Keratinocyte (primary cell): ENCODE results near the gene MAP3K6. TPM values are rescaled to one million over a fixed set of nuclear protein-coding genes. Genes with fewer than 3 reads are reported as not detected.

Experiments used
- DNase-seq: peaks from one replicate; pipeline ENCODE4 v3.0.0-alpha.2; 2011; ENCODE audit warnings: low read depth, missing footprints, low spot score
- FAIRE-seq: peaks from 2 replicates; lab custom pipeline; 2011; peaks lifted over from hg19 to GRCh38; lab: Jason Lieb, UNC
- H2AFZ ChIP-seq: 2 replicates; pipeline ENCODE4 v1.6.0; 2012; ENCODE audit warnings: low read length, control low read depth, inconsistent platforms; ENCODE audit not compliant: control insufficient read depth
- H3K27ac ChIP-seq: 2 replicates; pipeline ENCODE4 v1.5.1; 2011; ENCODE audit warnings: low read length; ENCODE audit not compliant: control insufficient read depth, insufficient read depth
- H3K27me3 ChIP-seq: 3 replicates; pipeline ENCODE4 v1.6.0; 2011; ENCODE audit warnings: low read length; ENCODE audit not compliant: control insufficient read depth, insufficient read depth; ENCODE audit errors: extremely low read depth
- H3K36me3 ChIP-seq, 2 experiments: 2 replicates in 1 of 2; 3 replicates in 1 of 2; pipeline ENCODE4 v1.5.1; 2011; ENCODE audit warnings: low read length in 2 of 2, mild to moderate bottlenecking in 1 of 2; ENCODE audit not compliant: control insufficient read depth in 2 of 2, insufficient read depth in 2 of 2; ENCODE audit errors: extremely low read depth in 1 of 2
- H3K4me1 ChIP-seq: 3 replicates; pipeline ENCODE4 v1.5.1; 2011; ENCODE audit warnings: low read length; ENCODE audit not compliant: control insufficient read depth, insufficient read depth; ENCODE audit errors: extremely low read depth
- H3K4me2 ChIP-seq: 3 replicates; pipeline ENCODE4 v1.6.0; 2011; ENCODE audit warnings: low read depth, low read length; ENCODE audit not compliant: control insufficient read depth, insufficient read depth; ENCODE audit errors: extremely low read depth
- H3K4me3 ChIP-seq, 3 experiments: fragments of 200-600 bp in 1 of 3; sonication (generic) in 1 of 3; 2 replicates in 2 of 3; 3 replicates in 1 of 3; pipeline ENCODE4 v1.5.1; 2011 to 2016; ENCODE audit warnings: low read length in 3 of 3, mild to moderate bottlenecking in 3 of 3, control low read depth in 2 of 3, inconsistent platforms in 1 of 3, low read depth in 1 of 3, mixed read lengths in 1 of 3, mixed run types in 1 of 3, moderate library complexity in 1 of 3; ENCODE audit not compliant: control insufficient read depth in 2 of 3, insufficient read depth in 2 of 3; ENCODE audit errors: extremely low read depth in 1 of 3
- H3K79me2 ChIP-seq: 2 replicates; pipeline ENCODE4 v1.6.0; 2012; ENCODE audit warnings: low read length; ENCODE audit not compliant: control insufficient read depth, insufficient read depth
- H3K9ac ChIP-seq: 3 replicates; pipeline ENCODE4 v1.6.0; 2011; ENCODE audit warnings: low read length; ENCODE audit not compliant: control insufficient read depth, insufficient read depth; ENCODE audit errors: extremely low read depth
- H3K9me1 ChIP-seq: 3 replicates; pipeline ENCODE4 v1.6.0; 2011; ENCODE audit warnings: low read length; ENCODE audit not compliant: control insufficient read depth, insufficient read depth; ENCODE audit errors: extremely low read depth
- H3K9me3 ChIP-seq: 2 replicates; pipeline ENCODE4 v1.5.1; 2012; ENCODE audit warnings: low read depth, low read length; ENCODE audit not compliant: control insufficient read depth
- H4K20me1 ChIP-seq: 3 replicates; pipeline ENCODE4 v1.6.0; 2011; ENCODE audit warnings: low read length; ENCODE audit not compliant: control insufficient read depth, insufficient read depth; ENCODE audit errors: extremely low read depth
- CTCF ChIP-seq, 3 experiments: IDR thresholded peaks in 1 of 3; conservative IDR thresholded peaks in 1 of 3; optimal IDR thresholded peaks in 1 of 3; 2 replicates in 2 of 3; 3 replicates in 1 of 3; pipeline versions ENCODE3 to v1.5.1; 2011; ENCODE audit warnings: low read length in 3 of 3, mild to moderate bottlenecking in 3 of 3, moderate library complexity in 2 of 3, control low read depth in 1 of 3, inconsistent platforms in 1 of 3; ENCODE audit not compliant: insufficient read depth in 2 of 3; ENCODE audit errors: extremely low read depth in 1 of 3
- EZH2 ChIP-seq: IDR thresholded peaks from one replicate; pipeline ENCODE4 v1.6.1; 2012; ENCODE audit warnings: inconsistent platforms, mild to moderate bottlenecking, low read length, moderate library complexity
- dilution Hi-C: fragments of 300-500 bp; cut with MboI; formaldehyde crosslinking; loops from one replicate; pipeline ENCODE4 v1.7.0; 2020; ENCODE audit warnings: low sequenced_read_pairs; ENCODE audit not compliant: extremely low pct_ligation_motif_present
- polyA minus RNA-seq, 3 experiments: library from RNA; depleted of rRNA, polyadenylated mRNA; stranded (reverse); fragments of >200 nt; gene quantifications; 1 replicate in 1 of 3; 2 replicates in 1 of 3; 3 replicates in 1 of 3; pipeline ENCODE4 v1.2.3, GENCODE V29; 2011
- polyA plus RNA-seq, 5 experiments: library from polyadenylated mRNA; depleted of rRNA in 3 of 5; stranded (reverse) in 3 of 5; stranded (forward) in 1 of 5; unstranded in 1 of 5; fragments of >200 nt; gene quantifications; 1 replicate in 1 of 5; 2 replicates in 3 of 5; 3 replicates in 1 of 5; pipeline versions ENCODE4 v1.2.1 to v1.2.3, GENCODE V29; 2011 to 2012; ENCODE audit warnings: missing spikeins in 2 of 5, low read depth in 1 of 5, low replicate concordance in 1 of 5

Gene MAP3K6
- 13.4 to 19.3 TPM (median 16.7 TPM) in 3 replicates for polyA plus RNA-seq
- polyA plus RNA-seq (2011; ENCODE audit: low read depth), result 38.7 TPM
- 6.8 and 10.8 TPM in 2 replicates for polyA plus RNA-seq (2011; cell fraction: cytosol; rRNA removed)
- polyA plus RNA-seq (2011; cell fraction: nucleus; rRNA removed), result 40.2 and 58.7 TPM in 2 replicates
- 33.3 and 36.1 TPM in 2 replicates for polyA plus RNA-seq (2012; ENCODE audit: low replicate concordance)
- 18.5 to 49.4 TPM (median 19.1 TPM) in 3 replicates for polyA minus RNA-seq
- 18.6 TPM for polyA minus RNA-seq (2011; cell fraction: cytosol; rRNA and poly(A)+ RNA removed)
- polyA minus RNA-seq (2011; cell fraction: nucleus; rRNA and poly(A)+ RNA removed), result 24.6 and 25.2 TPM in 2 replicates

DNA sequence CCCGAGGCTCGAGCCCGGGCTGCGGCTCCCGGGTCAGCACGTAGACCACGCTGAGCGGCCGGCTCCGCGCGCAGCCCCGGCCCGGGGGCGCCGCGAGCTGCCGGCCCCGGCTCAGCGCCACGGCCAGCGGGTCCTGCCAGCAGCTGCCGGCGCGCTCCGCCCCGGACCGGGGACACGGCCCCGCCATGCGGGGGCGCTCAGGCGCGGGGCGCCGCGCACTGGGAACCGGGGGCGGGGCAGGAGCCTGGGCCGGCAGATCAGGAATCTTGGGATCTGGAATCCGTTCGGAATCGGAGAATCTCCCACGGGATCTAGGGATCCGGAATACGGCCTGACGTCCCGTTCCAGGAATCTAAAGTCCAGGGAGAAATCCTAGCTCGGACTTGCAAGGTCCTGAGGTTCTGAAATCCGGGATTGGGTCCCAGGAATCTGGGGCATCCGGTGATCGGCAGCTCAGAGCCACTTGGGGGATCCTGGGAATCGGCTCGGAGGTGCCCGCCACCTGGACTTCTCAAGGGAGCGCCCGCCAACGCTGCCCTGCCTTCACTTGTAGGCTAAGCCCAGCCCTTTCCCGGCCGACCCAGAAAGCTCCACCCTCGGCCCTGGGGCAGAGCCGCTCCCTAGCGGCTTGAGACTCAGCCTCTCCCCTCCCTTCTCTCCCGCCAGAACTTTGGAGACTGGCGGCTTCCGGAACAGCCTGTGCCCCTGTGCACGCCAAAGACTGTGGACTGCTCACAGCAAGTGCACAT is at the start of gene MAP3K6:
Gene MAP3K6 (minus strand): TSS at position 551 of the 749 bp plus-strand sequence. CDS start 364 bp downstream, at position 187.
- Histone ChIP-seq H3K9me1 (no peaks in the 10 kb centered on the region), H3K9ac (peak within 1 kb of the TSS; percentile 88), H3K27ac (peak within 1 kb of the TSS; percentile 91), H3K27me3 (no peaks in the 10 kb centered on the region), H2AFZ (peak within 1 kb of the TSS; percentile 79), H4K20me1 (no peaks in the 10 kb centered on the region), H3K36me3 (peaks cover 11 to 14% of the 10 kb centered on the region in 2 experiments), H3K4me3 (peak within 1 kb of the TSS; percentile 68 to 89 (median 82)), H3K9me3 (no peaks in the 10 kb centered on the region), H3K4me1 (peaks cover 31% of the 10 kb centered on the region), H3K79me2 (peaks cover 12% of the 10 kb centered on the region), H3K4me2 (peak within 1 kb of the TSS; percentile 86)
- TF ChIP-seq CTCF (optimal IDR thresholded peaks at IDR 0.05 in 1 of 3, IDR thresholded peaks at IDR 0.05 in 1 of 3, conservative IDR thresholded peaks at IDR 0.05 in 1 of 3; ENCODE audit: extremely low read depth in 1 of 3, insufficient read depth in 2 of 3, low read length in 3 of 3) (peak in 2 of 3 experiments; percentile 26 to 59), EZH2 (no peak)
- dilution Hi-C loops, result no loop called here
- DNase-seq, result no peak
- FAIRE-seq, result peak; percentile 44

GRCh38 chr1:27414091-27414490 is 47.3 kb upstream of the MAP3K6 start:
- H3K27ac ChIP-seq, result no peak overlapping the region
- FAIRE-seq, result no peak
- H2AFZ ChIP-seq, result no peak overlapping the region
- TF ChIP-seq EZH2 (no peak), CTCF (optimal IDR thresholded peaks at IDR 0.05 in 1 of 3, IDR thresholded peaks at IDR 0.05 in 1 of 3, conservative IDR thresholded peaks at IDR 0.05 in 1 of 3; ENCODE audit: extremely low read depth in 1 of 3, insufficient read depth in 2 of 3, low read length in 3 of 3) (no peak)
- no peak for DNase-seq
- H4K20me1 ChIP-seq, result no peaks in the 10 kb centered on the region
- dilution Hi-C loops, result loop anchor here (25.0 kb wide), 1 partner anchor 173 kb away; no protein-coding TSS in a partner anchor
- H3K27me3 ChIP-seq, result no peaks in the 10 kb centered on the region
- no peaks in the 10 kb centered on the region for H3K9me1 ChIP-seq
- H3K4me2 ChIP-seq, result no peak overlapping the region
- H3K4me3 ChIP-seq, result no peak overlapping the region
- no peaks in the 10 kb centered on the region for H3K79me2 ChIP-seq
- no peaks in the 10 kb centered on the region for H3K9me3 ChIP-seq
- no peak overlapping the region for H3K9ac ChIP-seq
- H3K36me3 ChIP-seq, result peaks cover 34 to 73% of the 10 kb centered on the region in 2 experiments
- peaks cover 19% of the 10 kb centered on the region for H3K4me1 ChIP-seq
